Keratinocyte (primary cell): Measurements from ENCODE around the gene NT5E. TPM values are rescaled to one million over a fixed set of nuclear protein-coding genes. Genes with fewer than 3 reads are reported as not detected.

Experiments
- DNase-seq: peaks from one replicate; pipeline ENCODE4 v3.0.0-alpha.2; 2011; ENCODE audit warnings: low read depth, missing footprints, low spot score
- FAIRE-seq: peaks from 2 replicates; lab custom pipeline; 2011; peaks lifted over from hg19 to GRCh38; lab: Jason Lieb, UNC
- H2AFZ ChIP-seq: 2 replicates; pipeline ENCODE4 v1.6.0; 2012; ENCODE audit warnings: low read length, control low read depth, inconsistent platforms; ENCODE audit not compliant: control insufficient read depth
- H3K27ac ChIP-seq: 2 replicates; pipeline ENCODE4 v1.5.1; 2011; ENCODE audit warnings: low read length; ENCODE audit not compliant: control insufficient read depth, insufficient read depth
- H3K27me3 ChIP-seq: 3 replicates; pipeline ENCODE4 v1.6.0; 2011; ENCODE audit warnings: low read length; ENCODE audit not compliant: control insufficient read depth, insufficient read depth; ENCODE audit errors: extremely low read depth
- H3K36me3 ChIP-seq, 2 experiments: 2 replicates in 1 of 2; 3 replicates in 1 of 2; pipeline ENCODE4 v1.5.1; 2011; ENCODE audit warnings: low read length in 2 of 2, mild to moderate bottlenecking in 1 of 2; ENCODE audit not compliant: control insufficient read depth in 2 of 2, insufficient read depth in 2 of 2; ENCODE audit errors: extremely low read depth in 1 of 2
- H3K4me1 ChIP-seq: 3 replicates; pipeline ENCODE4 v1.5.1; 2011; ENCODE audit warnings: low read length; ENCODE audit not compliant: control insufficient read depth, insufficient read depth; ENCODE audit errors: extremely low read depth
- H3K4me2 ChIP-seq: 3 replicates; pipeline ENCODE4 v1.6.0; 2011; ENCODE audit warnings: low read depth, low read length; ENCODE audit not compliant: control insufficient read depth, insufficient read depth; ENCODE audit errors: extremely low read depth
- H3K4me3 ChIP-seq, 3 experiments: fragments of 200-600 bp in 1 of 3; sonication (generic) in 1 of 3; 2 replicates in 2 of 3; 3 replicates in 1 of 3; pipeline ENCODE4 v1.5.1; 2011 to 2016; ENCODE audit warnings: low read length in 3 of 3, mild to moderate bottlenecking in 3 of 3, control low read depth in 2 of 3, inconsistent platforms in 1 of 3, low read depth in 1 of 3, mixed read lengths in 1 of 3, mixed run types in 1 of 3, moderate library complexity in 1 of 3; ENCODE audit not compliant: control insufficient read depth in 2 of 3, insufficient read depth in 2 of 3; ENCODE audit errors: extremely low read depth in 1 of 3
- H3K79me2 ChIP-seq: 2 replicates; pipeline ENCODE4 v1.6.0; 2012; ENCODE audit warnings: low read length; ENCODE audit not compliant: control insufficient read depth, insufficient read depth
- H3K9ac ChIP-seq: 3 replicates; pipeline ENCODE4 v1.6.0; 2011; ENCODE audit warnings: low read length; ENCODE audit not compliant: control insufficient read depth, insufficient read depth; ENCODE audit errors: extremely low read depth
- H3K9me1 ChIP-seq: 3 replicates; pipeline ENCODE4 v1.6.0; 2011; ENCODE audit warnings: low read length; ENCODE audit not compliant: control insufficient read depth, insufficient read depth; ENCODE audit errors: extremely low read depth
- H3K9me3 ChIP-seq: 2 replicates; pipeline ENCODE4 v1.5.1; 2012; ENCODE audit warnings: low read depth, low read length; ENCODE audit not compliant: control insufficient read depth
- H4K20me1 ChIP-seq: 3 replicates; pipeline ENCODE4 v1.6.0; 2011; ENCODE audit warnings: low read length; ENCODE audit not compliant: control insufficient read depth, insufficient read depth; ENCODE audit errors: extremely low read depth
- CTCF ChIP-seq, 3 experiments: IDR thresholded peaks in 1 of 3; conservative IDR thresholded peaks in 1 of 3; optimal IDR thresholded peaks in 1 of 3; 2 replicates in 2 of 3; 3 replicates in 1 of 3; pipeline versions ENCODE3 to v1.5.1; 2011; ENCODE audit warnings: low read length in 3 of 3, mild to moderate bottlenecking in 3 of 3, moderate library complexity in 2 of 3, control low read depth in 1 of 3, inconsistent platforms in 1 of 3; ENCODE audit not compliant: insufficient read depth in 2 of 3; ENCODE audit errors: extremely low read depth in 1 of 3
- EZH2 ChIP-seq: IDR thresholded peaks from one replicate; pipeline ENCODE4 v1.6.1; 2012; ENCODE audit warnings: inconsistent platforms, mild to moderate bottlenecking, low read length, moderate library complexity
- dilution Hi-C: fragments of 300-500 bp; cut with MboI; formaldehyde crosslinking; loops from one replicate; pipeline ENCODE4 v1.7.0; 2020; ENCODE audit warnings: low sequenced_read_pairs; ENCODE audit not compliant: extremely low pct_ligation_motif_present
- polyA plus RNA-seq, 5 experiments: library from polyadenylated mRNA; depleted of rRNA in 3 of 5; stranded (reverse) in 3 of 5; stranded (forward) in 1 of 5; unstranded in 1 of 5; fragments of >200 nt; gene quantifications; 1 replicate in 1 of 5; 2 replicates in 3 of 5; 3 replicates in 1 of 5; pipeline versions ENCODE4 v1.2.1 to v1.2.3, GENCODE V29; 2011 to 2012; ENCODE audit warnings: missing spikeins in 2 of 5, low read depth in 1 of 5, low replicate concordance in 1 of 5

The NT5E gene
- polyA plus RNA-seq, 1 donor (not counting 4 experiments of a cell fraction or from before 2014, with no cell fraction given): 268 TPM

GRCh38 chr6:85452441-85452881 is 2.6 kb downstream of the NT5E start:
- peaks cover 8 to 36% of the 10 kb centered on the region in 2 experiments for H3K36me3 ChIP-seq
- no peak for DNase-seq
- no peaks in the 10 kb centered on the region for H3K9me3 ChIP-seq
- peak overlapping the region; percentile 94 for H3K9ac ChIP-seq
- TF ChIP-seq EZH2 (no peak), CTCF (optimal IDR thresholded peaks at IDR 0.05 in 1 of 3, IDR thresholded peaks at IDR 0.05 in 1 of 3, conservative IDR thresholded peaks at IDR 0.05 in 1 of 3; ENCODE audit: extremely low read depth in 1 of 3, insufficient read depth in 2 of 3, low read length in 3 of 3) (no peak)
- H3K79me2 ChIP-seq: peaks cover 86% of the 10 kb centered on the region
- no peaks in the 10 kb centered on the region for H4K20me1 ChIP-seq
- H2AFZ ChIP-seq: no peak overlapping the region
- dilution Hi-C loops: no loop called here
- H3K27ac ChIP-seq: peak overlapping the region; percentile 39
- H3K27me3 ChIP-seq: no peaks in the 10 kb centered on the region
- H3K4me2 ChIP-seq: peak overlapping the region; percentile 87
- H3K4me3 ChIP-seq: peak overlapping the region; percentile 58 to 95 (median 92)
- H3K9me1 ChIP-seq: no peaks in the 10 kb centered on the region
- peaks cover 59% of the 10 kb centered on the region for H3K4me1 ChIP-seq
- FAIRE-seq: peak; percentile 76

- FAIRE-seq (no peak), DNase-seq (no peak)
- H3K4me1 ChIP-seq: peaks cover 63% of the 10 kb centered on the region
- peak overlapping the region; percentile 94 for H3K9ac ChIP-seq
- H3K4me2 ChIP-seq: peak overlapping the region; percentile 87
- no peak overlapping the region for H2AFZ ChIP-seq
- H3K9me3 ChIP-seq: no peaks in the 10 kb centered on the region
- peak overlapping the region; percentile 15 for H3K27ac ChIP-seq
- peak overlapping the region; percentile 58 to 95 (median 92) for H3K4me3 ChIP-seq
- no peak for TF ChIP-seq EZH2
- TF ChIP-seq CTCF (optimal IDR thresholded peaks at IDR 0.05 in 1 of 3, IDR thresholded peaks at IDR 0.05 in 1 of 3, conservative IDR thresholded peaks at IDR 0.05 in 1 of 3; ENCODE audit: extremely low read depth in 1 of 3, insufficient read depth in 2 of 3, low read length in 3 of 3): no peak
- H3K27me3 ChIP-seq: no peaks in the 10 kb centered on the region
- H4K20me1 ChIP-seq: no peaks in the 10 kb centered on the region
- peaks cover 8 to 34% of the 10 kb centered on the region in 2 experiments for H3K36me3 ChIP-seq
- dilution Hi-C loops: no loop called here
- no peaks in the 10 kb centered on the region for H3K9me1 ChIP-seq
- H3K79me2 ChIP-seq: peaks cover 84% of the 10 kb centered on the region
These were observed 3.2 kb downstream of the NT5E start for GRCh38 chr6:85453052-85453451.
